ENCODE measurements around the gene PACSIN3. TPM values are rescaled to one million over a fixed set of nuclear protein-coding genes. Genes with fewer than 3 reads are reported as not detected.

PACSIN3 gene
- total and polyA plus RNA-seq, 12 donors: 49.4 to 211 (median 100) TPM

- peak in 6 of 7 donors; percentile 46 to 67 (median 59) for DNase-seq
- peak overlapping the region; percentile 39 to 93 (median 71) for H3K27ac ChIP-seq
- H3K27me3 ChIP-seq: no peaks in the 10 kb centered on the region
- 40 to 47% (median 42%) methylated on average over 5 to 11 of the region's 11 CpGs for WGBS, 4 donors
- peak overlapping the region in 1 of 4 donors; percentile 35 for H3K4me3 ChIP-seq
- H3K4me1 ChIP-seq (replicated peaks in 1 of 2): peaks cover 7 to 29% of the 10 kb centered on the region in 2 donors
- H3K36me3 ChIP-seq (replicated peaks in 1 of 2): peaks cover 0 to 7% of the 10 kb centered on the region in 2 donors
- no peaks in the 10 kb centered on the region for H3K9me3 ChIP-seq (replicated peaks in 1 of 3)
- intact Hi-C loops (cut with DNase I): no loop called here
- no peak for TF ChIP-seq POLR2A (IDR thresholded peaks at IDR 0.05)
- peak in 5 of 6 experiments; percentile 22 to 41 (median 26) for TF ChIP-seq CTCF (IDR thresholded peaks at IDR 0.05)
These were observed 47.9 kb upstream of the PACSIN3 start for GRCh38 chr11:47233989-47234668.

- Histone ChIP-seq H3K4me1 (replicated peaks in 1 of 2) (peaks cover 7 to 25% of the 10 kb centered on the region in 2 donors), H3K4me3 (no peak overlapping the region), H3K27ac (peak overlapping the region in 2 of 5 donors; percentile 28 to 86), H3K36me3 (replicated peaks in 1 of 2) (no peaks in the 10 kb centered on the region), H3K9me3 (replicated peaks in 1 of 3) (no peaks in the 10 kb centered on the region), H3K27me3 (no peaks in the 10 kb centered on the region)
- intact Hi-C loops (cut with DNase I): no loop called here
- DNase-seq: no peak
- WGBS, 4 donors: 92 to 96% (median 96%) methylated on average over 4 of the region's 4 CpGs
- TF ChIP-seq CTCF (IDR thresholded peaks at IDR 0.05) (no peak), POLR2A (IDR thresholded peaks at IDR 0.05) (no peak)
These were observed 46.8 kb upstream of the PACSIN3 start for GRCh38 chr11:47233051-47233450.

- Histone ChIP-seq H3K27ac (no peak overlapping the region), H3K4me1 (replicated peaks in 1 of 2) (peaks cover 5 to 7% of the 10 kb centered on the region in 2 donors), H3K36me3 (replicated peaks in 1 of 2) (peaks cover 0 to 5% of the 10 kb centered on the region in 2 donors), H3K9me3 (replicated peaks in 1 of 3) (no peaks in the 10 kb centered on the region), H3K4me3 (no peak overlapping the region), H3K27me3 (no peaks in the 10 kb centered on the region)
- 89 to 97% (median 95%) methylated on average over 8 of the region's 8 CpGs for WGBS, 4 donors
- DNase-seq: no peak
- intact Hi-C loops (cut with DNase I): no loop called here
- no peak for TF ChIP-seq CTCF (IDR thresholded peaks at IDR 0.05)
- TF ChIP-seq POLR2A (IDR thresholded peaks at IDR 0.05): no peak
These were observed 42.9 kb upstream of the PACSIN3 start for GRCh38 chr11:47229161-47229560.

GRCh38 chr11:47225552-47226400 is 39.5 kb upstream of the PACSIN3 start:
- H3K36me3 ChIP-seq (replicated peaks in 1 of 2): peaks cover 0 to 22% of the 10 kb centered on the region in 2 donors
- intact Hi-C loops (cut with DNase I): no loop called here
- DNase-seq: no peak
- no peaks in the 10 kb centered on the region for H3K9me3 ChIP-seq (replicated peaks in 1 of 3)
- H3K27ac ChIP-seq: no peak overlapping the region
- no peaks in the 10 kb centered on the region for H3K27me3 ChIP-seq
- no peak for TF ChIP-seq POLR2A (IDR thresholded peaks at IDR 0.05)
- no peak overlapping the region for H3K4me3 ChIP-seq
- WGBS, 4 donors: 83 to 87% (median 83%) methylated on average over 7 of the region's 7 CpGs
- peaks cover 4 to 5% of the 10 kb centered on the region in 2 donors for H3K4me1 ChIP-seq (replicated peaks in 1 of 2)
